GM12874 (cell line): ENCODE results near the gene SHC1.

ENCODE experiments used
- TF ChIP-seq, protein P1 (sequence below): IDR thresholded peaks from 2 replicates; pipeline ENCODE4 v1.5.1; 2011; ENCODE audit warnings: low read depth, mild to moderate bottlenecking, control low read depth, low read length, moderate library complexity; ENCODE audit not compliant: insufficient read depth

Gene SHC1

GRCh38 chr1:155005076-155006011, 34.8 kb upstream of the SHC1 start:
- TF ChIP-seq, protein P1, sequence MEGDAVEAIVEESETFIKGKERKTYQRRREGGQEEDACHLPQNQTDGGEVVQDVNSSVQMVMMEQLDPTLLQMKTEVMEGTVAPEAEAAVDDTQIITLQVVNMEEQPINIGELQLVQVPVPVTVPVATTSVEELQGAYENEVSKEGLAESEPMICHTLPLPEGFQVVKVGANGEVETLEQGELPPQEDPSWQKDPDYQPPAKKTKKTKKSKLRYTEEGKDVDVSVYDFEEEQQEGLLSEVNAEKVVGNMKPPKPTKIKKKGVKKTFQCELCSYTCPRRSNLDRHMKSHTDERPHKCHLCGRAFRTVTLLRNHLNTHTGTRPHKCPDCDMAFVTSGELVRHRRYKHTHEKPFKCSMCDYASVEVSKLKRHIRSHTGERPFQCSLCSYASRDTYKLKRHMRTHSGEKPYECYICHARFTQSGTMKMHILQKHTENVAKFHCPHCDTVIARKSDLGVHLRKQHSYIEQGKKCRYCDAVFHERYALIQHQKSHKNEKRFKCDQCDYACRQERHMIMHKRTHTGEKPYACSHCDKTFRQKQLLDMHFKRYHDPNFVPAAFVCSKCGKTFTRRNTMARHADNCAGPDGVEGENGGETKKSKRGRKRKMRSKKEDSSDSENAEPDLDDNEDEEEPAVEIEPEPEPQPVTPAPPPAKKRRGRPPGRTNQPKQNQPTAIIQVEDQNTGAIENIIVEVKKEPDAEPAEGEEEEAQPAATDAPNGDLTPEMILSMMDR, result no peak

- TF ChIP-seq, protein P1, result no peak
Observed at GRCh38 chr1:155004352-155005075, 34.0 kb upstream of the SHC1 start.

DNA sequence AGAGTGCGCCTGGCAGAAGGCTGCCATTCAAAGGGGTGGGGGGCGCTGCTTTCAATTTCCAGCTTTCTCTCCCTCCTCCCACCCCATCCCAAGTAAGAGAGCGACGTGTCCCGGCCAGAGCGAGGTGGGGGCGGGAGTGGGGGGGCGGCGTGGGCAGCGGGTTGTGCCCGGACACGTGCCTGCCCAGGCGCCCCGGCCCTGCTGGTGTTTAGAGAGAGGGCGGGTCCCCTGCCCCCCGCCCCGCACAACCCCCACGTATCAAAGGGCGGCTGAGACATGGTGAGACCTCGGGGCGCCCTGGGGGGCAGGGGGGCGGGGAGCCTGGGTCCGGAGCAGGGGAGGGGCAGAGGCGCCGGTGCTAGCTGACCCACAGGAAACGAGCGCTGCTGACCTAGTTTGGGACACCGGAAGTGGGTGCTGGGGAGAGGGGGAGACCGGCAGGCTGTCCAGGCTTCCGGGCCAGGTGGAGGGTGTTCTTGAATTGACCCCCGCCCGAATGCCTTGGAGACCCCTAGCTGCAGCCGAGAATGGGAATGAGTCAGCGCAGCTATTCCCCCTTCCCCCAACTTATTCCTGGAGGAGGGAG, 33.3 kb upstream of the SHC1 start:
- TF ChIP-seq, protein P1, result no peak

- TF ChIP-seq, protein P1, result no peak
Observed at GRCh38 chr1:155003227-155003765, 32.7 kb upstream of the SHC1 start.

DNA sequence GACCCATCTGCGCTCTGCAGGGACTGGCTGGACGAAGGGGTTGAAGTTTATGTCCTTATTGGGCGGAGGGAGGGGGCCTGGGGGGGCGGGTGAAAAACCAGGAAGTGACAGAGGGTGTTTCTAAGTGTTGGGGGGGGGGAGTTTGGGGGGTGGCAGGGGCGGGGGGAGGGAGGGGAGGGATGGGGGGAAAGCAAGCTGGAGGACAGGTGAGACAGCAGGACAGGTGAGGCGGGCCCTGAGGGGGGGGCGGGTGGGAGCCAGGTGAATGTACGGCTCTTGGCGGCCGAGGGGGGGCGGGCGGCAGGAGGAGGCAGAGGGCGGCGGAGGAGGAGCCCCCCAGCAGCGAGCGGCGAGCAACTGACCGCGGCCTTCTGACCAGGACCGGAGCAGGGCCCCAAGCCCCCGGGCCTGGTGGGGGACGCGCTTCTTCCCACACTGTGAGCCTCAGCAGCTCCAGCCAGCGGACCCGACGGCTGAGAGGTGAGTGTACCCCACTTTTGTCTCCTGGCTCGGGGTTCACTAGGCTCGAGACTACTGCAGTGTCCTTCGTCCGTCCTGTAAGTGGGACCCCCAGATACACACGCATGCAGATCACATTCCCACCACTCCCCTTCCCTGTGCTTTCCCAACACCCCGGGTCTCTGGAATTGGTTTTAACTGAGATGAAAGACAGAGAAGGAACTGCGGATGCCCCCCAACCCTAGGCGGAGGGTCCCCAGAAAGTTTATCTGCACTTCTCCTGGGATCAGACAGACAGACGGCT, 32.1 kb upstream of the SHC1 start, which contains the start of gene ZBTB7B:
TSS of gene ZBTB7B (plus strand) at position 339 of the 763 bp plus-strand sequence. CDS start 11,859 bp downstream, outside the sequence.
- TF ChIP-seq, protein P1, result no peak

GRCh38 chr1:155001675-155002463, 31.3 kb upstream of the SHC1 start:
- TF ChIP-seq, protein P1, result peak; percentile 60
